ENCODE results near the gene NRAS.

NRAS gene

GRCh38 chr1:114694540-114695310 is 21.8 kb downstream of the NRAS start:
- TF ChIP-seq CTCF (IDR thresholded peaks at IDR 0.05; ENCODE audit: low read depth, low read length) = no peak
- Histone ChIP-seq H3K36me3 (no peaks in the 10 kb centered on the region), H3K4me3 (ENCODE audit: low read depth, low read length) (no peak overlapping the region), H3K4me1 (no peaks in the 10 kb centered on the region), H3K27me3 (peaks cover 29% of the 10 kb centered on the region), H3K9me3 (no peaks in the 10 kb centered on the region)
- DNase-seq = no peak

- Histone ChIP-seq H3K36me3 (no peaks in the 10 kb centered on the region), H3K4me3 (ENCODE audit: low read depth, low read length) (no peak overlapping the region), H3K9me3 (no peaks in the 10 kb centered on the region), H3K27me3 (peaks cover 30% of the 10 kb centered on the region), H3K4me1 (no peaks in the 10 kb centered on the region)
- DNase-seq = no peak
- TF ChIP-seq CTCF (IDR thresholded peaks at IDR 0.05; ENCODE audit: low read depth, low read length) = no peak
These were observed 23.6 kb downstream of the NRAS start for GRCh38 chr1:114692947-114693346.

GRCh38 chr1:114691061-114691460 is 25.5 kb downstream of the NRAS start:
- no peak for TF ChIP-seq CTCF (IDR thresholded peaks at IDR 0.05; ENCODE audit: low read depth, low read length)
- no peaks in the 10 kb centered on the region for H3K9me3 ChIP-seq
- DNase-seq = no peak
- no peak overlapping the region for H3K4me3 ChIP-seq (ENCODE audit: low read depth, low read length)
- no peaks in the 10 kb centered on the region for H3K36me3 ChIP-seq
- H3K4me1 ChIP-seq = no peaks in the 10 kb centered on the region
- peaks cover 21% of the 10 kb centered on the region for H3K27me3 ChIP-seq

GRCh38 chr1:114690148-114690547 is 26.4 kb downstream of the NRAS start:
- H3K9me3 ChIP-seq = no peaks in the 10 kb centered on the region
- H3K36me3 ChIP-seq = no peaks in the 10 kb centered on the region
- H3K27me3 ChIP-seq = peaks cover 19% of the 10 kb centered on the region
- no peak for DNase-seq
- no peaks in the 10 kb centered on the region for H3K4me1 ChIP-seq
- no peak for TF ChIP-seq CTCF (IDR thresholded peaks at IDR 0.05; ENCODE audit: low read depth, low read length)
- H3K4me3 ChIP-seq (ENCODE audit: low read depth, low read length) = no peak overlapping the region

GRCh38 chr1:114688526-114688925 is 28.0 kb downstream of the NRAS start:
- H3K27me3 ChIP-seq = peaks cover 31% of the 10 kb centered on the region
- TF ChIP-seq CTCF (IDR thresholded peaks at IDR 0.05; ENCODE audit: low read depth, low read length) = no peak

DNA sequence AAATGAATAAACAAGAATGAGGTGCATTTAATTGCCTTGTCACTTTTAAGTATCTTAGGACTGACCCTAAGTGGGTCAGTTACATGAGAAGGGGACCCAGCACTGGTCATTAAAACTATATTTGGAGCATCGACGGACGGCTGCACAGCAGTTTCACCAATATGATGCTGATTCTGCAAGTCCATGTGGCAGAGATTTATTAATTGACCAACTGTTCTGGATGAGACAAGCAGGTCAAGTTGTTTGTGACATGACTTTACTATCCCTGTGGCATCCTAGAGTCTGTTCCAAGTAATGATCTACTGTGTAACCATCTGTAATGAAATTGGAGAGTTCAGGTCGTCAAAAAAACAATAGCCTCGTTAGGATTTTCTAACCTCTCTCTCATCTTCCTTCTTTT is 30.7 kb downstream of the NRAS start:
- Histone ChIP-seq H3K9me3 (no peaks in the 10 kb centered on the region), H3K4me3 (ENCODE audit: low read depth, low read length) (no peak overlapping the region), H3K36me3 (no peaks in the 10 kb centered on the region), H3K27me3 (peaks cover 41% of the 10 kb centered on the region), H3K4me1 (no peaks in the 10 kb centered on the region)
- no peak for DNase-seq
- TF ChIP-seq CTCF (IDR thresholded peaks at IDR 0.05; ENCODE audit: low read depth, low read length) = no peak

More at GRCh38 chr1:114688526-114688925, 28.0 kb downstream of the NRAS start:
- DNase-seq = no peak
- H3K4me3 ChIP-seq (ENCODE audit: low read depth, low read length) = no peak overlapping the region
- H3K36me3 ChIP-seq = no peaks in the 10 kb centered on the region
- H3K4me1 ChIP-seq = no peaks in the 10 kb centered on the region
- no peaks in the 10 kb centered on the region for H3K9me3 ChIP-seq
